ENCODE data around the gene CHP1. TPM values are rescaled to one million over a fixed set of nuclear protein-coding genes. Genes with fewer than 3 reads are reported as not detected.
"Not testable (repeated sequence)": the region's sequence is repeated elsewhere in the genome, so short reads cannot be mapped to it uniquely, and the experiment has no call there.

The CHP1 gene
- total and polyA plus RNA-seq, 8 donors, result 23.2 to 79.1 (median 66.3) TPM

DNA sequence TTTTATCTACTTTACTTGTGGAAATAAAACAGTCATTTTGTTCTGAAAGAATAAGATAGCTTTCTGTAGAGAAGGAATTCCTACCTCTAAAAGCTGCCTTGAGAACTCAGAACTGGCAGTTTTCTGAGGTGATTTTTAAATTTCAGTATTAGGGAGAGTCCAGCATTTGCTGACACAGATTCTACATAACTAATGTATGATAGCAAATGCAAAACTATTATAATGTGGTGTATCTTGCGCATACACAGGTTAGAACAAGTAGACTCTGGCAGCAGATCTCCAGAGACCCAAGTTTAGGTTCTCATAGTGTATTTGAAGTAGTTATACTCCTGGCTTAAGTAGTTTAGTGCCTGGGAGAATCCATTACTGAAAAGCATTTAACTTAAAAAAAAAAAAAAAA lies 70.5 kb downstream of the CHP1 start:
- Histone ChIP-seq H3K36me3 (peaks cover 0 to 25% (median 17%) of the 10 kb centered on the region in 3 donors), H3K9me3 (no peaks in the 10 kb centered on the region), H3K4me3 (no peak overlapping the region), H3K27me3 (no peaks in the 10 kb centered on the region), H3K4me1 (no peaks in the 10 kb centered on the region), H3K27ac (no peak overlapping the region)
- ATAC-seq (no peak), DNase-seq (no peak), FAIRE-seq (no peak)
- intact Hi-C loops (cut with DNase I), result no loop called here
- WGBS, 2 donors, result 98 to 100% methylated on average over 1 of the region's 1 CpG
- TF ChIP-seq CTCF (IDR thresholded peaks at IDR 0.05), result no peak

GRCh38 chr15:41304149-41304770 lies 73.2 kb downstream of the CHP1 start:
- ATAC-seq (no peak), FAIRE-seq (no peak), DNase-seq (no peak)
- no peak for TF ChIP-seq CTCF (IDR thresholded peaks at IDR 0.05)
- no peak overlapping the region for H3K27ac ChIP-seq
- intact Hi-C loops (cut with DNase I), result no loop called here
- H3K27me3 ChIP-seq, result no peaks in the 10 kb centered on the region
- H3K9me3 ChIP-seq, result no peaks in the 10 kb centered on the region
- no peaks in the 10 kb centered on the region for H3K4me1 ChIP-seq
- 83 to 88% methylated on average over 3 of the region's 3 CpGs for WGBS, 2 donors
- no peak overlapping the region for H3K4me3 ChIP-seq
- H3K36me3 ChIP-seq, result peaks cover 0 to 9% (median 2%) of the 10 kb centered on the region in 3 donors

GRCh38 chr15:41307679-41308078 lies 76.6 kb downstream of the CHP1 start:
- Histone ChIP-seq H3K4me1 (no peaks in the 10 kb centered on the region), H3K4me3 (no peak overlapping the region), H3K27me3 (no peaks in the 10 kb centered on the region), H3K9me3 (no peaks in the 10 kb centered on the region), H3K36me3 (peaks cover 0 to 5% (median 0%) of the 10 kb centered on the region in 3 donors), H3K27ac (no peak overlapping the region)
- no peak for DNase-seq
- intact Hi-C loops (cut with DNase I), result no loop called here
- TF ChIP-seq CTCF (IDR thresholded peaks at IDR 0.05), result no peak
- FAIRE-seq, result no peak
- WGBS, 2 donors, result 90 to 92% methylated on average over 5 of the region's 5 CpGs
- no peak for ATAC-seq

GRCh38 chr15:41309226-41309905 lies 78.3 kb downstream of the CHP1 start:
- intact Hi-C loops (cut with DNase I), result no loop called here
- DNase-seq (no peak), FAIRE-seq (peak; percentile 9), ATAC-seq (no peak)
- Histone ChIP-seq H3K36me3 (peaks cover 0 to 5% (median 0%) of the 10 kb centered on the region in 3 donors), H3K4me1 (no peaks in the 10 kb centered on the region), H3K27ac (no peak overlapping the region), H3K27me3 (no peaks in the 10 kb centered on the region), H3K9me3 (no peaks in the 10 kb centered on the region), H3K4me3 (no peak overlapping the region)
- WGBS, 2 donors, result 95 to 98% methylated on average over 2 of the region's 2 CpGs
- no peak for TF ChIP-seq CTCF (IDR thresholded peaks at IDR 0.05)

DNA sequence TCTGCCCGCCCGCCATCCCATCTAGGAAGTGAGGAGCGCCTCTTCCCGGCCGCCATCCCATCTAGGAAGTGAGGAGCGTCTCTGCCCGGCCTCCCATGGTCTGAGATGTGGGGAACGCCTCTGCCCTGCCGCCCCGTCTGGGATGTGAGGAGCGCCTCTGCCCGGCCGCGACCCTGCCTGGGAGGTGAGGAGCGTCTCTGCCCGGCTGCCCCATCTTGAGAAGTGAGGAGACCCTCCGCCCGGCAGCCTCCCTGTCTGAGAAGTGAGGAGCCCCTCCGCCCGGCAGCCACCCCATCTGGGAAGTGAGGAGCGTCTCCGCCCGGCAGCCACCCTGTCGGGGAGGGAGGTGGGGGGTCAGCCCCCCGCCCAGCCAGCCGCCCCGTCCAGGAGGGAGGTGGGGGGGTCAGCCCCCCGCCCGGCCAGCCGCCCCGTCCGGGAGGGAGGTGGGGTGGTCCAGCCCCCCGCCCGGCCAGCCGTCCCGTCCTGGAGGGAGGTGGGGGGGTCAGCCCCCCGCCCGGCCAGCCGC lies 89.8 kb downstream of the CHP1 start:
- not testable (repeated sequence) for H3K9me3 ChIP-seq, H3K27ac ChIP-seq, H3K36me3 ChIP-seq, H3K4me3 ChIP-seq, ATAC-seq, H3K4me1 ChIP-seq, FAIRE-seq, H3K27me3 ChIP-seq
- 97 to 98% methylated on average over 25 to 38 of the region's 39 CpGs for WGBS, 2 donors
- intact Hi-C loops (cut with DNase I), result loop anchor here in 1 of 3 donors (10.0 kb wide), 1 partner anchor 416 kb away; no protein-coding TSS in a partner anchor
- peak in 1 of 6 donors; percentile 53 for DNase-seq

All from pancreas (tissue), 10 donors.